Activated T-cell treated with anti-CD3 and anti-CD28 coated beads for 48 hours (primary cell): Measurements from ENCODE around the gene DEPDC5.

Experiments
- DNase-seq: peaks from one replicate; pipeline ENCODE4 v3.0.0-alpha.2; 2020; ENCODE audit warnings: low read depth

Gene DEPDC5

DNA sequence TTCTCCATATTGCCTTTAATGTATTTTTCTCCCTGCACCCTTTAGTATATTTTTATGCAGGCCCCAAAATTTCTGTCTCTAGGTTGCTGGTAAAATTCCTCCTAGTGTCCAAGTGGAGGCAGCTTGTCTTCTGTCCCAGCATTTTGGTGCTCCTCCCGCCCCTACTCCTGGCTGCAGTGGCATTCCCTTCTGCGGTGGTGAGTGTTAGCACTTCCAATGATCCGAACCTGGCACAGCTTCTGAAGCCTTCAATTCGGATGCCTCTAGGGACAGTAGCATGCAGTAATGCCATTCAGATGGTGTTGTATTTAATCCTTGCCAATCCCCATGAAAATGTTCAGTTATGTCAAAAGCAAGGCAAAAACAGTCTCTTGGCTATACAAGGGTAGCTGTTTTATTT lies 196.4 kb downstream of the DEPDC5 start:
- DNase-seq = no peak

DNA sequence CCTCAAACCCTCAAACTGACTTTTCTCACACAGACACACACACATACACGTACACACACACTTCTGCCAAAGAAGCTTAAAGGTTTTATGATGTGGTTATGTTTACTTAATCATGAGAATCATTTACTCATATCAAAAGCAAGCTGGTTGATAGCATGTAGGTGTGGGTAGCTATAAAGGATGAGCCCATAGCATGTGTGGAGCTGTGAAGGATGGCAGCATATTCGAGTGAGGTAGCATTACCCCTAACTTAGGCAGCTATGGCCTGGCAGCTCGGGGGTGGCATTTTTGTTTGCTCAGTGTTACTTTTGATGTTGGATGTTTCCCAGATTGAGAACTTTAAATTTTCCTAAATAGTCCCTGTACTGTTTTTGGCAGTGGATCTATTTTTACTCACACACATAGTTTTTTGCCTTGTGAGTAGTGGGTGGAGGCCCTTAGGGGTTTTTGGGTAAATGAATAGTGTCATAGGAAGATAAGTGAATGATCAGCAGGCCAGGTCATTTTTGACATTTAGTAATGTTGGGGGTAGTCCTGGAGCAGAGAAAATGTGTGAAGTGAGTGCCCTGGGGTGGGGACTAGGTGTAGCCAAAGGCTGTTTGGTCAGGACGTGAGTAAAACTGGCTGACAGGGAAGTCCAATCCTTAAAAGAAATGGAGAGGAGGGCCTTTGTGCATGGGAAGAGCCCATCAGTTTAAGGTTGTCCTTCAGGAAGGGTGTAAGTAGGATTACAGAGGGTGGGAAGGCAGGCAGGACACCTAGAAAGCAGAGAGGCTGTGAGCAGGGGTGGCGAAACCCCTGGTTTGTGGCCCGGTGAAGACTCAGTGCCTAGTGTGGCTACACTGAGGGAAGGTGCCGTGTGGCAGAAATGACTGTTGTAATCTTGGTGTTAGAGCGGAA lies 197.6 kb downstream of the DEPDC5 start:
- no peak for DNase-seq

DNA sequence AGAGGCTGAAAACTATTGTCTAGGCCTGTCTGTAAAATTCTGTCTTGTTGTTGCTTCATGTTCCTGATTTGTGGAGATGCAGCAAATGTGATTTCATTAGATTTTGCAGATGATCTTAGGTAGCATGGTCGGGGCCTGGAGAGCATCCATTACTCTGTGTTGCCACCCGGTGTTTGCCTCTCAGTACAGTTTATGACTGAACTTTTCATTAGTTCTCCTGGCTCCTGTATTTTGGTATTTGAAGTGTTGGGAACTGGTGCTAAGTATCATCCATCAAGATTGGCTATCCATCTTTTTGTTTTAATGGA lies 198.2 kb downstream of the DEPDC5 start:
- DNase-seq = no peak

DNA sequence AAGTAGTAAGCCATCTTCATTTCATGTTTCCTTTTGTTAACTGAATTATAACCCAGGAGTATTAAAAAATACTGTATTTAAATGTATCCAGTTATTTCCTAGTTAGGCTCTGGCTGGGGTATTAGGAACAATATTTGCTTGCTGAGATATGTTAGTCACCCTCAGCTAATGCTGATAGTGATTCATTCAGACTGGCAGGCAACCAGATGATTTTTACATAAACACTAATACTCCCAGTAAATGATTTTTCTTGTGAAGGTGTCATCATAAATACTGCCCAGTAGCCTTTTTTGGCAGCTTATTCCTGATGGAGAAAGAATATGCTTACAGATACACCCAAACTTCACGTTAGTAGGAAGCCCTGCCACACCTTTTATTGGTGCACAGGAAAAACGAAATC lies 198.7 kb downstream of the DEPDC5 start:
- DNase-seq = no peak

DNA sequence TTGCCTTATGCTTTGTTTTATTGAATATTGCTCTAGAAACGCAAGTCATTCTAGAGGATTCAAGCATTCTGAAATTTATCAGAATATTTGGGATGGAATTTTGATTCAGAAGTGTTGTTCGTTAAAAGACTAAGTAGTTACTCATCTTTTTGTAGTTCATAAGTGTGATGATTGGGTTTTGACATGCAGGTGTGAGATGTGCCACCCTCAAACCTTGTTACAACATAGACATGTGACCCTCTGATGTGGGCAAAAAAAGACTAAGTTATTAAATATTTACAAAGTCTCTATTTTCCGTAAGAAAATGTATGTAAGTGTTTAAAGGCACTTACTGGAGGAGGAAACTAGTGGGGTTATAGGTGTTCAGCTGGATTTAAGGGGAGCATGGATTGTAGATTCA lies 199.4 kb downstream of the DEPDC5 start:
- no peak for DNase-seq

DNA sequence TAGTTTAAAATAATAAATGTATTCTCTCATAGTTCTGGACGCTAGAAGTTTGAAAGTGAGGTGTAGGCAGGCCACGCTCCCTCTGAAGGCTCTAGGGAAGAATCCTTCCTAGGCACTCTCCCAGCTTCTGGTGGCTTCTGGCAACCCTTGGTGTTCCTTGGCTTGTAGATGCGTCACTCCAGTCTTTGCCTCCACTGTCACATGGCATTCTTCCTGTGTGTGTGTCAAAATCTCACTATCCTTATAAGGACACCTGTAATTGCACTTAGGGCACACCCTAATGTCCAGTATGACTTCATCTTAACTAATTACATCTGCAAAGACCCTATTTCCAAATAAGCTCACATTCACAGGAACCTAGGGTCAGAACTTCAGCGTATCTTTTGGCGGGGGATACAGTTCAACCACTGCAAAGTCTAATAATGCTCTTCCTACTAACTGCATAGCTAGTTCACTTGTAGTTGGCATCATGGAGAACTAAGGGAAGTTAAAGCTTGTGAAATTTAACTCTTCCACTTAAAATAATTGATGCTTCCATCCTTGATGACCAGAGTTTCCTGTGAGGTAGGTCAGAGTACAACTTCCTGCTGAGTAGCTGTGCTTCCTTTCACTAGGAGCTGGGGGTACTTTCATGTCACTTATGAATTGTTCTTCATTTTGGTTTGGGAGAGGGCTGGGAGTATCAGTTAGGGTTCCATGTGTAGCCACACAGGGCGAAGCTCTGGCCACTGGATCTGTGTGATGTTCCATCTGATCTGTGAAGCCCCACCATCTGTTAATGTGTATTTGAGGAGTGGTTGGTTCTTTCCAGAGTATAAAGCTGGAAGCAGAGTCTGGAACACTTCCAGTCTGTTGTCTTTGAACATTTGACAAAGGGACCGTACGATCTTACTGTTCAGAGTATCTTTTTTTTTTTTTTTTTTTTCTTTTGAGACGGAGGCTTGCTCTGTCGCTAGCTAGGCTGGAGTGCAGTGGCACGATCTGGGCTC lies 201.0 kb downstream of the DEPDC5 start:
- DNase-seq = no peak

DNA sequence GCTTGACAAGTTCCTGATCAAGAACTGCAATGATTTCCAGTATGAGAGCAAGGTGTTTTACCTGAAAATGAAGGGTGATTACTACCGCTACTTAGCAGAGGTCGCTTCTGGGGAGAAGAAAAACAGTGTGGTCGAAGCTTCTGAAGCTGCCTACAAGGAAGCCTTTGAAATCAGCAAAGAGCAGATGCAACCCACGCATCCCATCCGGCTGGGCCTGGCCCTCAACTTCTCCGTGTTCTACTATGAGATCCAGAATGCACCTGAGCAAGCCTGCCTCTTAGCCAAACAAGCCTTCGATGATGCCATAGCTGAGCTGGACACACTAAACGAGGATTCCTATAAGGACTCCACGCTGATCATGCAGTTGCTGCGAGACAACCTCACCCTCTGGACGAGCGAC lies 202.5 kb downstream of the DEPDC5 start:
- DNase-seq = no peak
